Measurements from ENCODE around the gene NR5A1.

Gene NR5A1

DNA sequence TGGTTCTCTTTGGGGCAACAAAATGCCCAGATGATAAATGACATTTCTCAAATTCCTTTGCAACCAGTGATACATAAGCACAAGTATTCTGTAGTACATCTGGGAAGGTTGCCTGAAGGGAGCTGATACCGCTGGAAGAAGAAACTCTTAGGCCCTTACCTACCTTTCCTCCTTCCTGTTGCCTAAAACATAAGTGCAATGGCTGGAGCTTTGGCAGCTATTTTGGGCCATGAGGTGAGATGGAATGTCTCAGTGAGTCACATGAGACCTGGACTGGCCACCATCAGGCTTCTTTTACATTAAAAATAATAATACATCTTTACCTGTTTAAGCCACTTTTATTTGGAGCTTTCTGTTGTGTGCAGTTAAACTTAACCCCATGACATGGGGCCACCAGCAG, 68.1 kb downstream of the NR5A1 start:
- DNase-seq = no peak

DNA sequence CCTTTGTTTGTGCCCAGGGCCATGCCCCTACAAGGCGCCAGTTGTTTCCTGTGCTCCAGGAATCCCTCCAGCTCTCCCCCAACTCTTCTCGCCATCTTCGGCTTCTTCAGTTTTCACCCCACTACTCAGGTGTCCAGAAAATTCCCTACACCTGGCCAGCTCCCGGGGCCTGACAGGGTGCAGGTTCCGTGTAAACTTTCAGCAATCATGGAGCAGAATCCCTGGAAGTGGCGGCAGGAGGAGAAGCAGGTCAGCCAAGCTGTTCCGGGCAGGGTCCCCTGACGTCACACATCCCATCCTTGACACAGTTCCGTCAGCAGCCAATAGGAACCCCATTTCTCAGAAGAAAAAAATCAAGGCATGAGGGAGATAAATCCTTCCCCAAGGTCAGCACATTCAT, 69.1 kb downstream of the NR5A1 start:
- no peak for DNase-seq

DNA sequence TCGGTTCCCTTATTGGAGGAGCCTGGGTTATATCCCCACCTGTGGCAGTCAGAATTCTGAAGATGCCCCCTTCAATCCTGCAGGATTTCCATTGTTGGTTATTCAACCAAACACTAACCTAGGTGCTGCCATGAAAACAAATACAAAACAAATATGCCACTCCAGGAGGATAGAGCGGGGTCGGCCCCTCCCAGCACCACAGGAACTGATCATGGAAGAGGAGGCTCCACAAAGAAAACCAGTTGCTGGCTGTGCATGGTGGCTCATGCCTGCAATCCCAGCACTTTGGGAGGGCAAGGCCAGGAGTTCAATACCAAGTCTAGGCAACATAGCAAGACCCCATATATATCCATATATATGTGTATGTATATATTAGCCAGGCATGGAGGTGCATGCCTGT, 70.1 kb downstream of the NR5A1 start:
- no peak for DNase-seq

DNA sequence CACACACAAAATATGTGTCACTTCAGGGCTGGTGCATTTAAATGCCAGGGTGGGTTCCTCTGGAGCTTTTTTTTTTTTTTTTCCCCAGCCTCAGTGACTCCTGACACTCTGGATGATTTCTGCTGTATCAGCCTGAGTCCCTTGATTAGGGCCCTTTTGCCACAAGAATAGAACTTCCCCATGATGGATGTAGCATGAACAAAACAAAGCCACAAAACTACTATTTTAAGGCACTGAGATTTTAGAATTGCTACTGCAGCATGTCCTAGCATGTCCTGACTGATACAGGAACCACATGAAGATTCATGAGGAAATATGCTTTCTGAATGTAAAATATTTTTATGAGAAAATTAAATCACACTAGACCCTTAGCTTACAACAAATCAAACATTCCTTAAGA, 70.9 kb downstream of the NR5A1 start:
- DNase-seq = no peak
